Measurements from ENCODE around the gene SLC39A10.

SLC39A10 gene

GRCh38 chr2:195672674-195673073 is 15.6 kb downstream of the SLC39A10 start:
- no peak for DNase-seq (ENCODE audit: low spot score)

- no peak for DNase-seq (ENCODE audit: low spot score)
Measured at GRCh38 chr2:195674491-195675221, 17.6 kb downstream of the SLC39A10 start.

- no peak for DNase-seq (ENCODE audit: low spot score)
Measured at GRCh38 chr2:195675783-195676427, 18.9 kb downstream of the SLC39A10 start.

- no peak for DNase-seq (ENCODE audit: low spot score)
Measured at GRCh38 chr2:195677290-195677689, 20.3 kb downstream of the SLC39A10 start.

GRCh38 chr2:195677884-195678283 is 20.9 kb downstream of the SLC39A10 start:
- no peak for DNase-seq (ENCODE audit: low spot score)

GRCh38 chr2:195682077-195682476 is 25.1 kb downstream of the SLC39A10 start:
- no peak for DNase-seq (ENCODE audit: low spot score)

- DNase-seq (ENCODE audit: low spot score), result no peak
Measured at GRCh38 chr2:195683174-195683573, 26.1 kb downstream of the SLC39A10 start.

- no peak for DNase-seq (ENCODE audit: low spot score)
Measured at GRCh38 chr2:195686564-195686963, 29.5 kb downstream of the SLC39A10 start.

- no peak for DNase-seq (ENCODE audit: low spot score)
Measured at GRCh38 chr2:195687320-195688086, 30.5 kb downstream of the SLC39A10 start.

- DNase-seq (ENCODE audit: low spot score), result peak; percentile 27
Measured at GRCh38 chr2:195692531-195692930, 35.5 kb downstream of the SLC39A10 start.

GRCh38 chr2:195694553-195694952 is 37.5 kb downstream of the SLC39A10 start:
- no peak for DNase-seq (ENCODE audit: low spot score)

- DNase-seq (ENCODE audit: low spot score), result no peak
Measured at GRCh38 chr2:195695002-195695631, 38.1 kb downstream of the SLC39A10 start.

GRCh38 chr2:195696012-195696411 is 39.0 kb downstream of the SLC39A10 start:
- no peak for DNase-seq (ENCODE audit: low spot score)

GRCh38 chr2:195697681-195698220 is 40.7 kb downstream of the SLC39A10 start:
- no peak for DNase-seq (ENCODE audit: low spot score)

GRCh38 chr2:195700480-195700879 is 43.5 kb downstream of the SLC39A10 start:
- DNase-seq (ENCODE audit: low spot score), result no peak

GRCh38 chr2:195706161-195706900 is 49.3 kb downstream of the SLC39A10 start:
- DNase-seq (ENCODE audit: low spot score), result no peak

GRCh38 chr2:195709901-195710806 is 53.1 kb downstream of the SLC39A10 start:
- DNase-seq (ENCODE audit: low spot score), result no peak

- no peak for DNase-seq (ENCODE audit: low spot score)
Measured at GRCh38 chr2:195711478-195711877, 54.5 kb downstream of the SLC39A10 start.

GRCh38 chr2:195716466-195716865 is 59.4 kb downstream of the SLC39A10 start:
- no peak for DNase-seq (ENCODE audit: low spot score)

GRCh38 chr2:195721042-195721441 is 64.0 kb downstream of the SLC39A10 start:
- DNase-seq (ENCODE audit: low spot score), result no peak

Data from activated CD4-positive, alpha-beta T cell treated with anti-CD3 and anti-CD28 coated beads, Interleukin-2, Interleukin-4, amounts not matched to agents 100 ng/mL and 50 ng/mL, durations not matched to agents 16 hours and 8 hours (primary cell).